HG02763 (cell line): Measurements from ENCODE around the gene NAT8L.

Experiments used
- ATAC-seq: cut with Tn5 transposase; IDR thresholded peaks from one replicate; pipeline ENCODE4 v1.9.1; 2021; ENCODE audit warnings: mild to moderate bottlenecking, moderate library complexity; ENCODE audit not compliant: unreplicated experiment

Gene NAT8L

GRCh38 chr4:2045518-2045951 is 13.6 kb upstream of the NAT8L start:
- no peak for ATAC-seq

- ATAC-seq = no peak
Observed at GRCh38 chr4:2046031-2046961, 12.8 kb upstream of the NAT8L start.

- ATAC-seq = no peak
Observed at GRCh38 chr4:2047031-2047660, 12.0 kb upstream of the NAT8L start.

GRCh38 chr4:2047781-2048581 is 11.1 kb upstream of the NAT8L start:
- ATAC-seq = no peak

GRCh38 chr4:2048831-2049230 is 10.3 kb upstream of the NAT8L start:
- no peak for ATAC-seq

GRCh38 chr4:2049381-2049780 is 9.7 kb upstream of the NAT8L start:
- no peak for ATAC-seq

GRCh38 chr4:2049811-2050210 is 9.3 kb upstream of the NAT8L start:
- ATAC-seq = no peak

GRCh38 chr4:2051086-2051485 is 8.0 kb upstream of the NAT8L start:
- no peak for ATAC-seq

- ATAC-seq = no peak
Observed at GRCh38 chr4:2054217-2054616, 4.9 kb upstream of the NAT8L start.

GRCh38 chr4:2057382-2058065 is 1.6 kb upstream of the NAT8L start:
- ATAC-seq = no peak

- ATAC-seq = no peak
Observed at GRCh38 chr4:2058264-2059045, 672 bp upstream of the NAT8L start.

GRCh38 chr4:2059726-2060602 is 837 bp downstream of the NAT8L start:
- ATAC-seq = no peak

- no peak for ATAC-seq
Observed at GRCh38 chr4:2060611-2061185, 1.6 kb downstream of the NAT8L start.

GRCh38 chr4:2061186-2062131 is 2.3 kb downstream of the NAT8L start:
- no peak for ATAC-seq

GRCh38 chr4:2062168-2062807 is 3.2 kb downstream of the NAT8L start:
- ATAC-seq = no peak

GRCh38 chr4:2062808-2063524 is 3.8 kb downstream of the NAT8L start:
- ATAC-seq = no peak
